Measurements from ENCODE around the gene AMOT.

The AMOT gene

DNA sequence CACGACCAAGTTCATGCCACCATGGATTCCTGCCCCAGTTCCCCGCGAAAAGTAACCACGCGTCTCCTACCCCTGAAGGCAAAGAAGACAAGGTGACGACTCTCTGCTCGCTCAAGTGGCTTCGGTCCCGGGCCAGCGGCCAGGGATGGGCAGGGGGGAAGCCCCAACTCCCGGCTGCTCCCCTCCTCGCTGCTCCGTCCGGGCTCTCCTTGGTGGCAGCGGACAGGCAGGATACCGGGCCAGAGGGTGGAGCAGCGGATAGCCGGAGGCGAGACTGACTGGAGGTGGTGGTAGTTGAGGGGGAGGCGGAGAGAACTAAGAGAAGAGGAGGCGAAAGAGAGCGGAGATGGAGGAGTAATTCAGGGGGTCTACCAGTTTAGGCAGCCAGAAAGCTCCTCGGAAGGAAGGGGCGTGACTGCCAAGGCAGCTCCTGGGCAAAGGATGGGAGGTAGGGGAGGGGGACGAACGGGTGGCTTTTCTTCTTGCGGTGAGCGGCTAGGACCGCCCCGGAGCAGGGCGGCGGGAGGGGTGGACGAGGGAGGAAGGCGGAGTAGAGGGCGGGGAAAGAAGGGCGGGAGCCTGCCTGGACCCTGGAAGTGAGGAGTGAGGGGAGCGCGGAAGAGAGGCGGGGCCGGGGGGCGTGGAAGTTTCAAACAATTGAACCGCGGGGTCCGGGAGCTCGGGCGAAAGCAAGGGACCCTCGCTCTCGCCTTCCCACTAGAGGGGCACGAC, at the start of gene AMOT:
TSS of gene AMOT (minus strand) at position 450 of the 732 bp plus-strand sequence. CDS start 17,705 bp downstream, outside the sequence.
- POLR2A ChIA-PET = interaction anchor here (0.7 to 4.3 kb wide), 6 partner anchors 8 to 61 kb away, joined by 3 to 44 read pairs (median 6); no protein-coding TSS in a partner anchor
- Histone ChIP-seq H3K9me3 (ENCODE audit: control insufficient read depth, insufficient read depth, low read depth, low read length) (no peaks in the 10 kb centered on the region), H3K36me3 (ENCODE audit: control insufficient read depth in 2 of 2, insufficient read depth in 1 of 2, low read length in 2 of 2) (no peaks in the 10 kb centered on the region), H3K4me1 (ENCODE audit: control insufficient read depth, insufficient read depth, low read length) (peaks cover 11% of the 10 kb centered on the region; the same call in 1 of the 2 replicates), H3K4me3 (ENCODE audit: low read depth, low read length) (peak within 1 kb of the TSS; percentile 66), H3K27ac (ENCODE audit: extremely low read depth, low read depth, low read length) (peak within 1 kb of the TSS; percentile 91)
- CTCF ChIA-PET = interaction anchor here (1.4 kb wide), 1 partner anchor 18 kb away, joined by 3 read pairs; no protein-coding TSS in a partner anchor
- no peak for TF ChIP-seq ZBTB7A (tag by site-specific recombination; IDR thresholded peaks at IDR 0.05; ENCODE audit: low read depth)
- TF ChIP-seq KLF9 (tag by site-specific recombination; IDR thresholded peaks at IDR 0.05; ENCODE audit: low read depth) = peak; percentile 92
- TF ChIP-seq ZNF629 (tag by site-specific recombination; IDR thresholded peaks at IDR 0.05) = no peak
- no peak for TF ChIP-seq ZNF138 (tag by site-specific recombination; IDR thresholded peaks at IDR 0.05; ENCODE audit: borderline replicate concordance)
- TF ChIP-seq ZNF837 (tag by site-specific recombination; IDR thresholded peaks at IDR 0.05) = no peak
- TF ChIP-seq ZBTB49 (tag by site-specific recombination; IDR thresholded peaks at IDR 0.05; ENCODE audit: low read depth) = no peak
- no peak for TF ChIP-seq ZNF707 (tag by site-specific recombination; IDR thresholded peaks at IDR 0.05)
- no peak; the same call in 1 of the 2 replicates for TF ChIP-seq ZNF76 (tag by site-specific recombination; IDR thresholded peaks at IDR 0.05; ENCODE audit: borderline replicate concordance, low read depth)
- no peak for TF ChIP-seq INSM2 (tag by site-specific recombination; IDR thresholded peaks at IDR 0.05)
- no peak for TF ChIP-seq ZNF292 (tag by site-specific recombination; IDR thresholded peaks at IDR 0.05; ENCODE audit: borderline replicate concordance, low read depth)
- TF ChIP-seq, protein P1, sequence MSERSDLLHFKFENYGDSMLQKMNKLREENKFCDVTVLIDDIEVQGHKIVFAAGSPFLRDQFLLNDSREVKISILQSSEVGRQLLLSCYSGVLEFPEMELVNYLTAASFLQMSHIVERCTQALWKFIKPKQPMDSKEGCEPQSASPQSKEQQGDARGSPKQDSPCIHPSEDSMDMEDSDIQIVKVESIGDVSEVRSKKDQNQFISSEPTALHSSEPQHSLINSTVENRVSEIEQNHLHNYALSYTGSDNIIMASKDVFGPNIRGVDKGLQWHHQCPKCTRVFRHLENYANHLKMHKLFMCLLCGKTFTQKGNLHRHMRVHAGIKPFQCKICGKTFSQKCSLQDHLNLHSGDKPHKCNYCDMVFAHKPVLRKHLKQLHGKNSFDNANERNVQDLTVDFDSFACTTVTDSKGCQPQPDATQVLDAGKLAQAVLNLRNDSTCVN (tag by site-specific recombination; optimal IDR thresholded peaks at IDR 0.05) = peak; percentile 47
- peak; percentile 63; the same call in 1 of the 2 replicates for TF ChIP-seq ZNF335 (tag by site-specific recombination; conservative IDR thresholded peaks at IDR 0.05)
- TF ChIP-seq ZEB2 (tag by site-specific recombination; IDR thresholded peaks at IDR 0.05) = no peak
- TF ChIP-seq ZNF341 (tag by site-specific recombination; IDR thresholded peaks at IDR 0.05; ENCODE audit: low read depth) = peak; percentile 98
- TF ChIP-seq ZNF18 (tag by site-specific recombination; IDR thresholded peaks at IDR 0.05) = no peak
- TF ChIP-seq ZNF175 (tag by site-specific recombination; IDR thresholded peaks at IDR 0.05) = no peak
- TF ChIP-seq SP2 (tag by site-specific recombination; IDR thresholded peaks at IDR 0.05) = peak; percentile 95
- no peak for TF ChIP-seq ZNF660 (tag by site-specific recombination; IDR thresholded peaks at IDR 0.05)
- TF ChIP-seq OSR2 (tag by site-specific recombination; IDR thresholded peaks at IDR 0.05) = peak; percentile 63
- no peak for TF ChIP-seq ZIC2 (tag by site-specific recombination; IDR thresholded peaks at IDR 0.05)
- no peak for TF ChIP-seq ZNF37A (tag by site-specific recombination; IDR thresholded peaks at IDR 0.05)
- TF ChIP-seq ZFP41 (tag by site-specific recombination; IDR thresholded peaks at IDR 0.05; ENCODE audit: borderline replicate concordance) = no peak
- no peak for TF ChIP-seq ZNF555 (tag by site-specific recombination; conservative IDR thresholded peaks at IDR 0.05)
- TF ChIP-seq, protein P2, sequence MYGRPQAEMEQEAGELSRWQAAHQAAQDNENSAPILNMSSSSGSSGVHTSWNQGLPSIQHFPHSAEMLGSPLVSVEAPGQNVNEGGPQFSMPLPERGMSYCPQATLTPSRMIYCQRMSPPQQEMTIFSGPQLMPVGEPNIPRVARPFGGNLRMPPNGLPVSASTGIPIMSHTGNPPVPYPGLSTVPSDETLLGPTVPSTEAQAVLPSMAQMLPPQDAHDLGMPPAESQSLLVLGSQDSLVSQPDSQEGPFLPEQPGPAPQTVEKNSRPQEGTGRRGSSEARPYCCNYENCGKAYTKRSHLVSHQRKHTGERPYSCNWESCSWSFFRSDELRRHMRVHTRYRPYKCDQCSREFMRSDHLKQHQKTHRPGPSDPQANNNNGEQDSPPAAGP (tag by site-specific recombination; IDR thresholded peaks at IDR 0.05) = no peak
- no peak for TF ChIP-seq ZNF324 (tag by site-specific recombination; IDR thresholded peaks at IDR 0.05)
- TF ChIP-seq GLIS2 (tag by site-specific recombination; IDR thresholded peaks at IDR 0.05) = no peak
- no peak for TF ChIP-seq ZNF571 (tag by site-specific recombination; IDR thresholded peaks at IDR 0.05)
- peak; percentile 84 for TF ChIP-seq KLF1 (tag by site-specific recombination; IDR thresholded peaks at IDR 0.05)
- no peak for TF ChIP-seq ZNF664 (tag by site-specific recombination; IDR thresholded peaks at IDR 0.05)
- TF ChIP-seq ZFP3 (tag by site-specific recombination; IDR thresholded peaks at IDR 0.05; ENCODE audit: low read depth) = no peak
- no peak for TF ChIP-seq ZNF670 (tag by site-specific recombination; IDR thresholded peaks at IDR 0.05; ENCODE audit: low read depth)
- TF ChIP-seq ZNF311 (tag by site-specific recombination; IDR thresholded peaks at IDR 0.05; ENCODE audit: borderline replicate concordance) = no peak
